Measurements from ENCODE around the gene FPGS.
"Not testable (repeated sequence)": the region's sequence is repeated elsewhere in the genome, so short reads cannot be mapped to it uniquely, and the experiment has no call there.

The FPGS gene

GRCh38 chr9:127841087-127841835 is 38.6 kb downstream of the FPGS start:
- H3K4me2 ChIP-seq (ENCODE audit: low read length) = no peak overlapping the region
- WGBS (ENCODE audit: extremely low coverage, insufficient coverage, low lambda C conversion rate) = no CpG with 5 or more reads among the region's 15 CpGs

GRCh38 chr9:127844821-127845359 is 42.2 kb downstream of the FPGS start:
- Histone ChIP-seq H3K4me1 (ENCODE audit: control insufficient read depth, low read depth, low read length) (no peaks in the 10 kb centered on the region), H3K79me1 (ENCODE audit: low read length) (no peaks in the 10 kb centered on the region), H3K56ac (ENCODE audit: low read length) (peak overlapping the region; percentile 81), H3K23ac (ENCODE audit: low read length) (peak overlapping the region; percentile 20), H3K79me2 (ENCODE audit: control insufficient read depth, insufficient read depth, low read length) (no peaks in the 10 kb centered on the region), H3K18ac (ENCODE audit: low read length) (peak overlapping the region; percentile 28), H3K27me3 (ENCODE audit: insufficient read depth, low read length, poor library complexity) (no peaks in the 10 kb centered on the region), H2BK120ac (ENCODE audit: low read depth, low read length) (peak overlapping the region; percentile 6), H3K4me3 (ENCODE audit: low read length) (no peak overlapping the region), H2AK5ac (ENCODE audit: low read length) (no peak overlapping the region), H2BK15ac (replicated peaks; ENCODE audit: low read depth) (no peak overlapping the region), H3K36me3 (ENCODE audit: control insufficient read depth, insufficient read depth, low read length) (no peaks in the 10 kb centered on the region), H3K27ac (ENCODE audit: low read depth, low read length) (peak overlapping the region; percentile 71), H2BK5ac (ENCODE audit: low read length) (peak overlapping the region; percentile 10), H3K9ac (ENCODE audit: low read length) (peak overlapping the region; percentile 1), H4K5ac (ENCODE audit: low read length) (peak overlapping the region; percentile 17), H3K4ac (ENCODE audit: low read depth, low read length) (peak overlapping the region; percentile 70), H4K8ac (ENCODE audit: low read depth, low read length) (no peak overlapping the region), H3K4me2 (ENCODE audit: low read length) (no peak overlapping the region)
- no CpG with 5 or more reads among the region's 16 CpGs for WGBS (ENCODE audit: extremely low coverage, insufficient coverage, low lambda C conversion rate)
- DNase-seq = peak; percentile 93

More at GRCh38 chr9:127841087-127841835, 38.6 kb downstream of the FPGS start:
- Histone ChIP-seq H3K4ac (ENCODE audit: low read depth, low read length) (no peak overlapping the region), H4K5ac (ENCODE audit: low read length) (no peak overlapping the region), H3K4me3 (ENCODE audit: low read length) (no peak overlapping the region), H3K18ac (ENCODE audit: low read length) (no peak overlapping the region), H4K8ac (ENCODE audit: low read depth, low read length) (no peak overlapping the region), H3K9ac (ENCODE audit: low read length) (no peak overlapping the region), H3K23ac (ENCODE audit: low read length) (no peak overlapping the region), H2BK15ac (replicated peaks; ENCODE audit: low read depth) (no peak overlapping the region), H3K27ac (ENCODE audit: low read depth, low read length) (no peak overlapping the region), H3K4me1 (ENCODE audit: control insufficient read depth, low read depth, low read length) (no peaks in the 10 kb centered on the region), H3K79me2 (ENCODE audit: control insufficient read depth, insufficient read depth, low read length) (no peaks in the 10 kb centered on the region), H3K27me3 (ENCODE audit: insufficient read depth, low read length, poor library complexity) (no peaks in the 10 kb centered on the region), H2BK5ac (ENCODE audit: low read length) (no peak overlapping the region), H2BK120ac (ENCODE audit: low read depth, low read length) (no peak overlapping the region), H2AK5ac (ENCODE audit: low read length) (no peak overlapping the region), H3K79me1 (ENCODE audit: low read length) (no peaks in the 10 kb centered on the region), H3K36me3 (ENCODE audit: control insufficient read depth, insufficient read depth, low read length) (no peaks in the 10 kb centered on the region), H3K56ac (ENCODE audit: low read length) (no peak overlapping the region)
- DNase-seq = no peak

GRCh38 chr9:127845619-127846018 is 42.9 kb downstream of the FPGS start:
- H3K36me3 ChIP-seq (ENCODE audit: control insufficient read depth, insufficient read depth, low read length); H3K23ac ChIP-seq (ENCODE audit: low read length); H2BK120ac ChIP-seq (ENCODE audit: low read depth, low read length); H4K5ac ChIP-seq (ENCODE audit: low read length); H3K79me1 ChIP-seq (ENCODE audit: low read length); H3K9ac ChIP-seq (ENCODE audit: low read length); H4K8ac ChIP-seq (ENCODE audit: low read depth, low read length); H2BK5ac ChIP-seq (ENCODE audit: low read length); H3K4me3 ChIP-seq (ENCODE audit: low read length); H3K79me2 ChIP-seq (ENCODE audit: control insufficient read depth, insufficient read depth, low read length); H3K4me1 ChIP-seq (ENCODE audit: control insufficient read depth, low read depth, low read length); H2AK5ac ChIP-seq (ENCODE audit: low read length); H3K4me2 ChIP-seq (ENCODE audit: low read length); DNase-seq; H3K27me3 ChIP-seq (ENCODE audit: insufficient read depth, low read length, poor library complexity): not testable (repeated sequence)
- H2BK15ac ChIP-seq (replicated peaks; ENCODE audit: low read depth) = peak overlapping the region; percentile 41
- no CpG with 5 or more reads among the region's 4 CpGs for WGBS (ENCODE audit: extremely low coverage, insufficient coverage, low lambda C conversion rate)
- H3K4ac ChIP-seq (ENCODE audit: low read depth, low read length) = peak overlapping the region; percentile 70
- peak overlapping the region; percentile 71 for H3K27ac ChIP-seq (ENCODE audit: low read depth, low read length)
- peak overlapping the region; percentile 81 for H3K56ac ChIP-seq (ENCODE audit: low read length)
- H3K18ac ChIP-seq (ENCODE audit: low read length) = peak overlapping the region; percentile 28

- H3K27me3 ChIP-seq (ENCODE audit: insufficient read depth, low read length, poor library complexity) = no peaks in the 10 kb centered on the region
- H2BK15ac ChIP-seq (replicated peaks; ENCODE audit: low read depth) = no peak overlapping the region
- WGBS (ENCODE audit: extremely low coverage, insufficient coverage, low lambda C conversion rate) = no CpG with 5 or more reads among the region's 18 CpGs
- H2AK5ac ChIP-seq (ENCODE audit: low read length) = no peak overlapping the region
- DNase-seq = no peak
- no peaks in the 10 kb centered on the region for H3K4me1 ChIP-seq (ENCODE audit: control insufficient read depth, low read depth, low read length)
- no peak overlapping the region for H3K4me2 ChIP-seq (ENCODE audit: low read length)
- no peak overlapping the region for H3K9ac ChIP-seq (ENCODE audit: low read length)
- peak overlapping the region; percentile 20 for H3K18ac ChIP-seq (ENCODE audit: low read length)
- H3K27ac ChIP-seq (ENCODE audit: low read depth, low read length) = no peak overlapping the region
- peak overlapping the region; percentile 16 for H2BK120ac ChIP-seq (ENCODE audit: low read depth, low read length)
- H3K4me3 ChIP-seq (ENCODE audit: low read length) = no peak overlapping the region
- no peak overlapping the region for H4K8ac ChIP-seq (ENCODE audit: low read depth, low read length)
- H2BK5ac ChIP-seq (ENCODE audit: low read length) = no peak overlapping the region
- H3K79me1 ChIP-seq (ENCODE audit: low read length) = no peaks in the 10 kb centered on the region
- no peaks in the 10 kb centered on the region for H3K79me2 ChIP-seq (ENCODE audit: control insufficient read depth, insufficient read depth, low read length)
- no peak overlapping the region for H3K4ac ChIP-seq (ENCODE audit: low read depth, low read length)
- H3K23ac ChIP-seq (ENCODE audit: low read length) = no peak overlapping the region
- H3K56ac ChIP-seq (ENCODE audit: low read length) = peak overlapping the region; percentile 60
- no peak overlapping the region for H4K5ac ChIP-seq (ENCODE audit: low read length)
- no peaks in the 10 kb centered on the region for H3K36me3 ChIP-seq (ENCODE audit: control insufficient read depth, insufficient read depth, low read length)
These were observed 43.9 kb downstream of the FPGS start for GRCh38 chr9:127846443-127847177.

GRCh38 chr9:127847178-127847510 is 44.5 kb downstream of the FPGS start:
- Histone ChIP-seq H3K9ac (ENCODE audit: low read length) (no peak overlapping the region), H3K56ac (ENCODE audit: low read length) (peak overlapping the region; percentile 60), H2BK15ac (replicated peaks; ENCODE audit: low read depth) (no peak overlapping the region), H2AK5ac (ENCODE audit: low read length) (no peak overlapping the region), H3K79me1 (ENCODE audit: low read length) (no peaks in the 10 kb centered on the region), H3K27me3 (ENCODE audit: insufficient read depth, low read length, poor library complexity) (no peaks in the 10 kb centered on the region), H2BK120ac (ENCODE audit: low read depth, low read length) (no peak overlapping the region), H4K8ac (ENCODE audit: low read depth, low read length) (no peak overlapping the region), H3K4me1 (ENCODE audit: control insufficient read depth, low read depth, low read length) (no peaks in the 10 kb centered on the region), H3K4me2 (ENCODE audit: low read length) (no peak overlapping the region), H3K36me3 (ENCODE audit: control insufficient read depth, insufficient read depth, low read length) (no peaks in the 10 kb centered on the region), H4K5ac (ENCODE audit: low read length) (no peak overlapping the region), H3K4me3 (ENCODE audit: low read length) (no peak overlapping the region), H3K18ac (ENCODE audit: low read length) (no peak overlapping the region), H3K27ac (ENCODE audit: low read depth, low read length) (no peak overlapping the region), H3K23ac (ENCODE audit: low read length) (no peak overlapping the region), H3K4ac (ENCODE audit: low read depth, low read length) (no peak overlapping the region), H2BK5ac (ENCODE audit: low read length) (no peak overlapping the region), H3K79me2 (ENCODE audit: control insufficient read depth, insufficient read depth, low read length) (no peaks in the 10 kb centered on the region)
- WGBS (ENCODE audit: extremely low coverage, insufficient coverage, low lambda C conversion rate) = no CpG with 5 or more reads among the region's 6 CpGs
- no peak for DNase-seq
